B cell (primary cell): ENCODE measurements around the gene PANK1. TPM values are rescaled to one million over a fixed set of nuclear protein-coding genes. Genes with fewer than 3 reads are reported as not detected.

ENCODE experiments used
- ATAC-seq: fragments of 200-7000 bp; cut with Tn5 transposase; one replicate; pipeline ENCODE4 v1.10.0; 2021; ENCODE audit warnings: low read depth, mild to moderate bottlenecking, moderate number of reproducible peaks, moderate library complexity
- CTCF ChIA-PET: fragments of 350-600 bp; sonication (Branson Sonifier 250); formaldehyde crosslinking; loops from one replicate; lab custom pipeline; 2021; ENCODE audit warnings: antibody characterized with exemption, inconsistent platforms; lab: Charles Lee
- POLR2A ChIA-PET: fragments of 350-600 bp; sonication (Branson Sonifier 250); formaldehyde crosslinking; loops from one replicate; lab custom pipeline; 2021; ENCODE audit warnings: antibody characterized with exemption; lab: Charles Lee
- DNase-seq: peaks from one replicate; pipeline ENCODE4 v3.0.0; 2013
- H2AFZ ChIP-seq: 2 replicates; pipeline ENCODE4 v1.6.1; 2012; ENCODE audit warnings: mild to moderate bottlenecking, low read depth, low read length; ENCODE audit not compliant: insufficient read depth, poor library complexity, severe bottlenecking
- H3K27ac ChIP-seq, 2 donors: 1 replicate in 1 of 2; 2 replicates in 1 of 2; pipeline ENCODE4 v1.5.1; 2012 to 2013; ENCODE audit warnings: low read length in 2 of 2, mild to moderate bottlenecking in 2 of 2, moderate library complexity in 1 of 2
- H3K27me3 ChIP-seq, 4 experiments: fragments of 200-600 bp in 1 of 4; sonication (generic) in 1 of 4; replicated peaks in 1 of 4; 1 replicate in 2 of 4; 2 replicates in 2 of 4; pipeline versions ENCODE4 v1.6.1 to v1.7.0; 2013 to 2016; ENCODE audit warnings: low read length in 3 of 4, mild to moderate bottlenecking in 2 of 4, mixed read lengths in 1 of 4, moderate library complexity in 1 of 4; ENCODE audit not compliant: insufficient read depth in 4 of 4, control insufficient read depth in 3 of 4; ENCODE audit errors: control extremely low read depth in 1 of 4
- H3K36me3 ChIP-seq, 2 experiments: replicated peaks in 1 of 2; 1 replicate in 1 of 2; 2 replicates in 1 of 2; pipeline versions ENCODE4 v1.6.1 to v1.7.1; 2013; ENCODE audit warnings: low read length in 1 of 2; ENCODE audit not compliant: insufficient read depth in 2 of 2, control insufficient read depth in 1 of 2; ENCODE audit errors: control extremely low read depth in 1 of 2, extremely low read depth in 1 of 2
- H3K4me1 ChIP-seq, 2 donors: fragments of 200-600 bp in 1 of 2; sonication (generic) in 1 of 2; 1 replicate in 1 of 2; 2 replicates in 1 of 2; pipeline versions ENCODE4 v1.5.1 to v1.6.1; 2013 to 2017; ENCODE audit warnings: low read length in 2 of 2; ENCODE audit not compliant: control insufficient read depth in 2 of 2, insufficient read depth in 2 of 2
- H3K4me2 ChIP-seq: replicated peaks from 2 replicates; pipeline ENCODE3; 2012; ENCODE audit warnings: mild to moderate bottlenecking, low read depth, low read length; ENCODE audit not compliant: poor library complexity, severe bottlenecking
- H3K4me3 ChIP-seq, 5 experiments: fragments of 200-600 bp in 1 of 5; sonication (generic) in 1 of 5; 1 replicate in 3 of 5; 2 replicates in 2 of 5; pipeline versions ENCODE4 v1.5.1 to v1.7.0; 2011 to 2016; ENCODE audit warnings: low read length in 4 of 5, mild to moderate bottlenecking in 4 of 5, low read depth in 2 of 5, control low read depth in 1 of 5, moderate library complexity in 1 of 5; ENCODE audit not compliant: insufficient read depth in 1 of 5; ENCODE audit errors: control extremely low read depth in 1 of 5, extremely low read depth in 1 of 5
- H3K79me2 ChIP-seq: fragments of 200-600 bp; sonication (generic); one replicate; pipeline ENCODE4 v1.6.0; 2016; ENCODE audit warnings: low read length; ENCODE audit not compliant: control insufficient read depth, insufficient read depth
- H3K9ac ChIP-seq: fragments of 200-600 bp; sonication (generic); 2 replicates; pipeline ENCODE4 v1.6.1; 2017; ENCODE audit warnings: mild to moderate bottlenecking, low read length, moderate library complexity
- H3K9me3 ChIP-seq, 3 donors: one replicate each; pipeline versions ENCODE4 v1.6.1 to v1.7.1; 2013; ENCODE audit warnings: low read length in 2 of 3; ENCODE audit not compliant: control insufficient read depth in 2 of 3, insufficient read depth in 1 of 3; ENCODE audit errors: control extremely low read depth in 1 of 3
- H4K20me1 ChIP-seq: 2 replicates; pipeline ENCODE4 v1.6.0; 2012; ENCODE audit warnings: mild to moderate bottlenecking, low read length; ENCODE audit not compliant: insufficient read depth, control insufficient read depth, poor library complexity, severe bottlenecking
- H3K27ac Mint-ChIP-seq: one replicate; pipeline ENCODE4 v1.8.0; 2021; ENCODE audit warnings: mixed read lengths
- H3K27me3 Mint-ChIP-seq: one replicate; pipeline ENCODE4 v1.8.0; 2021; ENCODE audit warnings: mixed read lengths
- H3K4me1 Mint-ChIP-seq: one replicate; pipeline ENCODE4 v1.8.0; 2021; ENCODE audit warnings: mixed read lengths
- H3K4me3 Mint-ChIP-seq: one replicate; pipeline ENCODE4 v1.8.0; 2021; ENCODE audit warnings: mixed read lengths
- H3K9me3 Mint-ChIP-seq: one replicate; pipeline ENCODE4 v1.8.0; 2022; ENCODE audit warnings: mixed read lengths; ENCODE audit not compliant: insufficient read depth
- EZH2 ChIP-seq: IDR thresholded peaks from 2 replicates; pipeline ENCODE4 v1.6.1; 2012; ENCODE audit warnings: borderline replicate concordance, low read depth, mild to moderate bottlenecking, moderate library complexity, low read length; ENCODE audit not compliant: insufficient read depth, poor library complexity, severe bottlenecking
- WGBS: methylation state at CpG from one replicate; pipeline ENCODE4 v1.1.5; 2013; ENCODE audit warnings: missing lambda C conversion rate; ENCODE audit not compliant: insufficient coverage; 5-methylcytosine and 5-hydroxymethylcytosine counted together
- intact Hi-C: fragments of 100-400 bp; cut with micrococcal nuclease; formaldehyde crosslinking; loops from one replicate; pipeline ENCODE4 v1.10.0; 2022
- polyA plus RNA-seq: library from polyadenylated mRNA; depleted of rRNA; stranded (reverse); fragments of >200 nt; gene quantifications from 2 replicates; pipeline ENCODE4 v1.2.3, GENCODE V29; 2012
- total RNA-seq, 2 donors: library from RNA; stranded (reverse); fragments of 120-200 nt in 1 of 2; gene quantifications; 1 replicate in 1 of 2; 2 replicates in 1 of 2; pipeline versions ENCODE4 v1.2.3 to v1.2.4, GENCODE V29; 2013 to 2022
- TF ChIP-seq, protein P1 (sequence below): fragments of 200-600 bp; IDR thresholded peaks from one replicate; pipeline ENCODE4 v1.8.0; 2022; ENCODE audit warnings: antibody characterized with exemption, mild to moderate bottlenecking

The PANK1 gene
- total and polyA plus RNA-seq, 2 donors (not counting 1 experiment from before 2014, with no cell fraction given), result 0.31 to 2.9 TPM

DNA sequence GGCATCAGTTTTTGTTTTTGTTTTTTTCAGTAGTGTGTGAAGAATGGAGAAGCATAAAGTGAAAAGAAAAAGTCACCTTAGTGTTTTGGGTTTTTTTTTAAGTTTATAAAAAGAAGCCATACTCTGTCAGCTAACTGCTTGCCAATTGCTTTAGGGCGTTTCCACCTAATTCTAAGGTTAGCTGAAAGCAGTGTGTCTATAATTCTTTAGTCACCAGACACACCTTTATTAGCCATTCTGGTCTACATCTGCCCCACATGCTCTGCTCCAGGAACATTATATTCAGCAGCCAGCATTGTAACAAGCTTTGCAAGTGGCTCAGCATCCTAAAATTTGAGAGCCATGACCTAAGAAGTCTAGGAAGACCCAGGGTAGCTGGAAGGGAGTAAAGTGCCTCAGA lies 95.5 kb downstream of the PANK1 start:
- no peaks in the 10 kb centered on the region for H4K20me1 ChIP-seq
- no peak for TF ChIP-seq EZH2
- TF ChIP-seq, protein P1, sequence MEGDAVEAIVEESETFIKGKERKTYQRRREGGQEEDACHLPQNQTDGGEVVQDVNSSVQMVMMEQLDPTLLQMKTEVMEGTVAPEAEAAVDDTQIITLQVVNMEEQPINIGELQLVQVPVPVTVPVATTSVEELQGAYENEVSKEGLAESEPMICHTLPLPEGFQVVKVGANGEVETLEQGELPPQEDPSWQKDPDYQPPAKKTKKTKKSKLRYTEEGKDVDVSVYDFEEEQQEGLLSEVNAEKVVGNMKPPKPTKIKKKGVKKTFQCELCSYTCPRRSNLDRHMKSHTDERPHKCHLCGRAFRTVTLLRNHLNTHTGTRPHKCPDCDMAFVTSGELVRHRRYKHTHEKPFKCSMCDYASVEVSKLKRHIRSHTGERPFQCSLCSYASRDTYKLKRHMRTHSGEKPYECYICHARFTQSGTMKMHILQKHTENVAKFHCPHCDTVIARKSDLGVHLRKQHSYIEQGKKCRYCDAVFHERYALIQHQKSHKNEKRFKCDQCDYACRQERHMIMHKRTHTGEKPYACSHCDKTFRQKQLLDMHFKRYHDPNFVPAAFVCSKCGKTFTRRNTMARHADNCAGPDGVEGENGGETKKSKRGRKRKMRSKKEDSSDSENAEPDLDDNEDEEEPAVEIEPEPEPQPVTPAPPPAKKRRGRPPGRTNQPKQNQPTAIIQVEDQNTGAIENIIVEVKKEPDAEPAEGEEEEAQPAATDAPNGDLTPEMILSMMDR, result no peak
- no peak overlapping the region for H3K27ac ChIP-seq
- no peak overlapping the region for H3K4me2 ChIP-seq
- no peaks in the 10 kb centered on the region for H3K4me1 ChIP-seq
- no peaks in the 10 kb centered on the region for H3K27me3 ChIP-seq
- H3K79me2 ChIP-seq, result no peaks in the 10 kb centered on the region
- Mint-ChIP-seq H3K9me3 (no peaks in the 10 kb centered on the region), H3K4me3 (no peak overlapping the region), H3K27me3 (peaks cover 13% of the 10 kb centered on the region), H3K27ac (no peak overlapping the region), H3K4me1 (no peaks in the 10 kb centered on the region)
- ChIA-PET POLR2A (no interaction called here), CTCF (no interaction called here)
- WGBS, result 80% methylated on average over 1 of the region's 1 CpG
- H3K36me3 ChIP-seq, result no peaks in the 10 kb centered on the region
- H3K9me3 ChIP-seq, result no peaks in the 10 kb centered on the region
- no peak for DNase-seq
- H2AFZ ChIP-seq, result no peak overlapping the region
- no peak for ATAC-seq
- H3K9ac ChIP-seq, result no peak overlapping the region
- intact Hi-C loops, result no loop called here
- H3K4me3 ChIP-seq, result no peak overlapping the region

DNA sequence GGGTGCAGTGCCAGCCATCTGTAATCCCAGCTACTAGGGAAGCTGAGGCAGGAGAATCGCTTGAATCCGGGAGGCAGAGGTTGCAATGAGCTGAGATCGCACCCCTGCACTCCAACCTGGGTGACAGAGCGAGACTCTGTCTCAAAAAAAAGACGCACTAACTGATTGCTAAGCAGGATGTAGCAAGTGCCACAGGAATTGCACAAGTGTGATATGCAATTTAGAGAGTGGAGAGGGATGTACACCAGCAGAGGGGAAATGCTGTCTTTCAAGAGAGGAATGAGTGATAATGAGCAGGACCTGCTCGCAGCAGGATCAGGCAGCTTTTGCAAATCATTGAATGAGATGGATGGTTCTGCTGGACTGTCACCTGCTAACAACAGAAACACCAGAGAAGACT lies 96.4 kb downstream of the PANK1 start:
- H3K9me3 ChIP-seq, result no peaks in the 10 kb centered on the region
- no peak overlapping the region for H2AFZ ChIP-seq
- POLR2A ChIA-PET, result no interaction called here
- H3K9me3 Mint-ChIP-seq, result no peaks in the 10 kb centered on the region
- H4K20me1 ChIP-seq, result no peaks in the 10 kb centered on the region
- intact Hi-C loops, result no loop called here
- H3K27ac ChIP-seq, result no peak overlapping the region
- no peaks in the 10 kb centered on the region for H3K4me1 ChIP-seq
- DNase-seq, result no peak
- CTCF ChIA-PET, result no interaction called here
- no peak overlapping the region for H3K27ac Mint-ChIP-seq
- no peaks in the 10 kb centered on the region for H3K27me3 ChIP-seq
- H3K4me1 Mint-ChIP-seq, result no peaks in the 10 kb centered on the region
- H3K27me3 Mint-ChIP-seq, result peaks cover 13% of the 10 kb centered on the region
- no peak overlapping the region for H3K4me3 Mint-ChIP-seq
- H3K4me2 ChIP-seq, result no peak overlapping the region
- H3K4me3 ChIP-seq, result no peak overlapping the region
- H3K9ac ChIP-seq, result no peak overlapping the region
- no peaks in the 10 kb centered on the region for H3K36me3 ChIP-seq
- WGBS, result 87% methylated on average over 5 of the region's 6 CpGs
- no peaks in the 10 kb centered on the region for H3K79me2 ChIP-seq
- TF ChIP-seq EZH2, result no peak
- TF ChIP-seq, protein P1, result no peak
- no peak for ATAC-seq
